ENCODE data around the gene MFAP3.

GRCh38 chr5:154059583-154059982, 20.8 kb downstream of the MFAP3 start:
- TF ChIP-seq CTCF (conservative IDR thresholded peaks at IDR 0.05; ENCODE audit: low read length) (no peak), EZH2phosphoT487 (IDR thresholded peaks at IDR 0.05; ENCODE audit: borderline replicate concordance, low read depth, low read length) (no peak)

Measured in OCI-LY7 (cell line).